Trophoblast cell (in vitro differentiated cells and primary cell): ENCODE data around the gene PPP1R3F. TPM values are rescaled to one million over a fixed set of nuclear protein-coding genes. Genes with fewer than 3 reads are reported as not detected.

ENCODE experiments used
- DNase-seq, 2 donors: peaks; one replicate each; pipeline ENCODE4 v3.0.0-alpha.2; 2016
- H2AFZ ChIP-seq: 2 replicates; pipeline ENCODE4 v1.6.1; 2013; ENCODE audit warnings: low read length, moderate library complexity, mild to moderate bottlenecking; ENCODE audit not compliant: insufficient read depth, poor library complexity
- H2AK5ac ChIP-seq: 2 replicates; pipeline ENCODE4 v1.6.1; 2013; ENCODE audit warnings: mild to moderate bottlenecking, low read length
- H2BK120ac ChIP-seq: 2 replicates; pipeline ENCODE4 v1.6.1; 2013; ENCODE audit warnings: low read length, mild to moderate bottlenecking, moderate library complexity; ENCODE audit not compliant: insufficient read depth, poor library complexity
- H2BK12ac ChIP-seq: 2 replicates; pipeline ENCODE4 v1.6.1; 2013; ENCODE audit warnings: mild to moderate bottlenecking, low read length, moderate library complexity
- H2BK5ac ChIP-seq: 2 replicates; pipeline ENCODE4 v1.6.1; 2013; ENCODE audit warnings: low read length, low read depth, moderate library complexity, mild to moderate bottlenecking; ENCODE audit not compliant: poor library complexity
- H3K14ac ChIP-seq: 2 replicates; pipeline ENCODE4 v1.6.1; 2013; ENCODE audit warnings: mild to moderate bottlenecking, low read length
- H3K18ac ChIP-seq: 2 replicates; pipeline ENCODE4 v1.6.1; 2013; ENCODE audit warnings: mild to moderate bottlenecking, low read length
- H3K23ac ChIP-seq: 2 replicates; pipeline ENCODE4 v1.6.1; 2013; ENCODE audit warnings: low read length
- H3K27ac ChIP-seq: 2 replicates; pipeline ENCODE4 v1.5.1; 2013; ENCODE audit warnings: low read depth, mild to moderate bottlenecking, inconsistent platforms, low read length, moderate library complexity
- H3K27me3 ChIP-seq: 2 replicates; pipeline ENCODE4 v1.6.1; 2013; ENCODE audit warnings: inconsistent platforms, mild to moderate bottlenecking, low read length, moderate library complexity; ENCODE audit not compliant: insufficient read depth
- H3K36me3 ChIP-seq, 2 experiments: 1 replicate in 1 of 2; 2 replicates in 1 of 2; pipeline ENCODE4 v1.6.1; 2013; ENCODE audit warnings: low read length in 2 of 2, mild to moderate bottlenecking in 2 of 2, moderate library complexity in 1 of 2; ENCODE audit not compliant: insufficient read depth in 2 of 2, control insufficient read depth in 1 of 2
- H3K4ac ChIP-seq: 2 replicates; pipeline ENCODE4 v1.6.1; 2013; ENCODE audit warnings: low read depth, mild to moderate bottlenecking, low read length, moderate library complexity
- H3K4me1 ChIP-seq, 2 experiments: 1 replicate in 1 of 2; 2 replicates in 1 of 2; pipeline ENCODE4 v1.6.1; 2013; ENCODE audit warnings: low read length in 2 of 2, mild to moderate bottlenecking in 2 of 2, moderate library complexity in 1 of 2; ENCODE audit not compliant: insufficient read depth in 2 of 2, control insufficient read depth in 1 of 2
- H3K4me2 ChIP-seq: 2 replicates; pipeline ENCODE4 v1.6.1; 2013; ENCODE audit warnings: inconsistent platforms, mild to moderate bottlenecking, low read length, moderate library complexity
- H3K4me3 ChIP-seq: 2 replicates; pipeline ENCODE4 v1.5.1; 2013; ENCODE audit warnings: mild to moderate bottlenecking, low read depth, low read length, inconsistent platforms
- H3K79me1 ChIP-seq: one replicate; pipeline ENCODE4 v1.6.1; 2013; ENCODE audit warnings: low read length
- H3K79me2 ChIP-seq: 2 replicates; pipeline ENCODE4 v1.6.1; 2013; ENCODE audit warnings: low read length, mild to moderate bottlenecking; ENCODE audit not compliant: control insufficient read depth, insufficient read depth, poor library complexity
- H3K9ac ChIP-seq: 2 replicates; pipeline ENCODE4 v1.6.1; 2013; ENCODE audit warnings: mild to moderate bottlenecking, low read length
- H3K9me3 ChIP-seq: 2 replicates; pipeline ENCODE4 v1.6.1; 2013; ENCODE audit warnings: low read depth, mild to moderate bottlenecking, control low read depth, inconsistent platforms, low read length; ENCODE audit not compliant: insufficient read depth
- H4K12ac ChIP-seq: 2 replicates; pipeline ENCODE4 v1.6.1; 2013; ENCODE audit warnings: low read depth, mild to moderate bottlenecking, low read length, moderate library complexity
- H4K8ac ChIP-seq: 2 replicates; pipeline ENCODE4 v1.6.1; 2013; ENCODE audit warnings: low read depth, mild to moderate bottlenecking, low read length, moderate library complexity
- H4K91ac ChIP-seq: one replicate; pipeline ENCODE4 v1.6.1; 2013; ENCODE audit warnings: low read depth, mild to moderate bottlenecking, low read length, moderate library complexity
- WGBS: extraction: QIAGEN DNeasy Blood & Tissue Kit; methylation state at CpG from one replicate; pipeline ENCODE4 v1.1.7; 2013; ENCODE audit warnings: missing lambda C conversion rate; ENCODE audit not compliant: insufficient read length, insufficient coverage; ENCODE audit errors: extremely low coverage; 5-methylcytosine and 5-hydroxymethylcytosine counted together
- polyA plus RNA-seq: library from polyadenylated mRNA; stranded (reverse); fragments of 200-250 nt; gene quantifications from 2 replicates; pipeline ENCODE4 v1.2.3, GENCODE V29; 2013

Gene PPP1R3F, protein sequence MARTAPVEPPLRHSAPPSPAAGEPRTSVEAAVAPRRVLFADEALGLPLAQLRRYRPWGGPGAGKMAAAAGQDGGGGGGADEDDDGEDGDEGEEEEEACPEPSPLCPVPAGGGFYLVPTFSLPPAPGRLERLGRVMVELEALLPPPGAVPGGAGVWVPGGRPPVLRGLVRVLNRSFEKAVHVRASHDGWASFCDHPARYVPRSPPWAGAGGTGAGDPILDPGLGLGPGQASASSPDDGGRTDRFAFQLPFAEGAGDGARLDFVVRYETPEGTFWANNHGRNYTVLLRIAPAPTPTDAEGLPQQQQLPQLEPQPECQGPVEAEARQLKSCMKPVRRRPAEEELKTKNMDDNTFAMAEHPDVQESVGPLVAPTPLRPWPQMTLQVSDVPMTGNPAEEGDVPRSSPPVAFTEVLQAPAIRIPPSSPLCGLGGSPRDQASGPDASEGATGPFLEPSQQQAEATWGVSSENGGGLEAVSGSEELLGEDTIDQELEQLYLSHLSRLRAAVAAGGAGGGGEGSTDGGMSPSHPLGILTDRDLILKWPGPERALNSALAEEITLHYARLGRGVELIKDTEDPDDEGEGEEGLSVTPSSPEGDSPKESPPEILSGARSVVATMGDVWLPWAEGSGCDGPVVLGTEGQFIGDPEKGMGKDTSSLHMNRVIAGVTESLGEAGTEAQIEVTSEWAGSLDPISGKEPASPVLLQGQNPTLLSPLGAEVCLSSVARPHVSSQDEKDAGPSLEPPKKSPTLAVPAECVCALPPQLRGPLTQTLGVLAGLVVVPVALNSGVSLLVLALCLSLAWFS
- 2.7 and 2.9 TPM in 2 replicates for polyA plus RNA-seq

DNA sequence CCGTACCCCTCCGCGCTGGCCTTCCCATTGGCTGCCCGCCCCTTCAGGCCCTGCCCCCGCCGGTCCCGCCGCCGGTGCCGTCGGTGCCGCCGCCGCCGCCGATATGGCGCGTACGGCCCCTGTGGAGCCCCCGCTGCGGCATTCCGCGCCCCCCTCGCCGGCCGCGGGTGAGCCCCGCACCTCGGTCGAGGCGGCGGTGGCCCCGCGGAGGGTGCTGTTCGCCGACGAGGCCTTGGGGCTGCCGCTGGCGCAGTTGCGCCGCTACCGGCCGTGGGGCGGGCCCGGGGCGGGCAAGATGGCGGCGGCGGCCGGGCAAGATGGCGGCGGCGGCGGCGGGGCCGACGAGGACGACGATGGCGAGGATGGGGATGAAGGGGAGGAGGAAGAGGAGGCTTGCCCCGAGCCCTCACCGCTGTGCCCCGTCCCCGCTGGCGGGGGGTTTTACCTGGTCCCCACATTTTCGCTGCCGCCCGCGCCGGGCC lies at the start of gene PPP1R3F:
TSS of gene PPP1R3F (plus strand) at position 27 of the 482 bp plus-strand sequence. CDS start at position 104, 77 bp downstream.
- DNase-seq: no peak
- WGBS: no CpG with 5 or more reads among the region's 70 CpGs
- Histone ChIP-seq H3K79me1 (peaks cover 14% of the 10 kb centered on the region), H4K91ac (peak within 1 kb of the TSS; percentile 94), H2BK5ac (peak within 1 kb of the TSS; percentile 96), H3K4me1 (peaks cover 13 to 17% of the 10 kb centered on the region in 2 experiments), H2BK120ac (peak within 1 kb of the TSS; percentile 91), H4K12ac (peak within 1 kb of the TSS; percentile 88), H3K18ac (peak within 1 kb of the TSS; percentile 89), H3K27me3 (no peaks in the 10 kb centered on the region), H3K27ac (peak within 1 kb of the TSS; percentile 96), H3K4ac (peak within 1 kb of the TSS; percentile 83), H3K79me2 (peaks cover 10% of the 10 kb centered on the region), H3K36me3 (peaks cover 0 to 2% of the 10 kb centered on the region in 2 experiments), H2AFZ (peak within 1 kb of the TSS; percentile 93), H3K9ac (peak within 1 kb of the TSS; percentile 92), H3K23ac (no peak within 1 kb of the TSS), H2BK12ac (no peak within 1 kb of the TSS), H3K9me3 (no peaks in the 10 kb centered on the region), H3K14ac (peak within 1 kb of the TSS; percentile 91), H2AK5ac (peak within 1 kb of the TSS; percentile 42), H3K4me3 (peak within 1 kb of the TSS; percentile 89), H4K8ac (peak within 1 kb of the TSS; percentile 97), H3K4me2 (peak within 1 kb of the TSS; percentile 87)

DNA sequence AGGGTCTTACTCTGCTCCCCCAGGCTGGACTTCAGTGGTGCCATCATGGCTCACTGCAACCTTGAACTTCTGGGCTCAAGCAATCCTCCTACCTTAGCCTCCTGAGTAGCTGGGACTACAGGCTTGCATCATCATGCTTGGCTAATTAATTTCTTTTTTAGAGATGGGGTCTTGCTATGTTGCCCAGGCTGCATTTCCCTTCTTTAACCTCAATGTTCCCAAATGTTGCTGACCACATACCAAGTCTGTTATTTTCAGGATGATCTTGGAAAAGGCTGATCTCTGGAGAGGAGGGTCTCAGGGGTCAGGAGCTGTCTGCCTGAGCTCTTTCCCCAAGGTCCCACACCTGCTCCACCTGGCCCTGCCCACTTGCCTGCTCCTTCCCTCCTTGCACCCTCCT lies 49.5 kb upstream of the PPP1R3F start:
- no peak overlapping the region for H4K12ac ChIP-seq

GRCh38 chrX:49221868-49222267 lies 47.7 kb upstream of the PPP1R3F start:
- no peak overlapping the region for H2BK120ac ChIP-seq
- no CpG with 5 or more reads among the region's 2 CpGs for WGBS
- H3K14ac ChIP-seq: no peak overlapping the region
- no peak overlapping the region for H2AFZ ChIP-seq
- H3K23ac ChIP-seq: no peak overlapping the region
- H2AK5ac ChIP-seq: no peak overlapping the region
- H3K4me1 ChIP-seq: no peaks in the 10 kb centered on the region
- no peak overlapping the region for H3K4me2 ChIP-seq
- no peaks in the 10 kb centered on the region for H3K27me3 ChIP-seq
- no peak overlapping the region for H4K8ac ChIP-seq
- H3K9me3 ChIP-seq: no peaks in the 10 kb centered on the region
- H3K4ac ChIP-seq: no peak overlapping the region
- no peak overlapping the region for H3K4me3 ChIP-seq
- no peak overlapping the region for H2BK5ac ChIP-seq
- H2BK12ac ChIP-seq: no peak overlapping the region
- H4K12ac ChIP-seq: no peak overlapping the region
- no peaks in the 10 kb centered on the region for H3K36me3 ChIP-seq
- no peak overlapping the region for H3K27ac ChIP-seq
- H4K91ac ChIP-seq: no peak overlapping the region
- H3K79me1 ChIP-seq: no peaks in the 10 kb centered on the region
- no peak overlapping the region for H3K18ac ChIP-seq
- no peak overlapping the region for H3K9ac ChIP-seq
- no peaks in the 10 kb centered on the region for H3K79me2 ChIP-seq
- DNase-seq: no peak

More for the DNA sequence above, 49.5 kb upstream of the PPP1R3F start:
- Histone ChIP-seq H3K4me3 (no peak overlapping the region), H3K9ac (no peak overlapping the region), H2AFZ (no peak overlapping the region), H3K9me3 (no peaks in the 10 kb centered on the region), H3K4ac (no peak overlapping the region), H3K14ac (no peak overlapping the region), H3K27me3 (no peaks in the 10 kb centered on the region), H3K79me1 (no peaks in the 10 kb centered on the region), H3K18ac (no peak overlapping the region), H3K79me2 (no peaks in the 10 kb centered on the region), H3K4me1 (no peaks in the 10 kb centered on the region), H2BK5ac (no peak overlapping the region), H3K4me2 (no peak overlapping the region), H4K91ac (no peak overlapping the region), H4K8ac (no peak overlapping the region), H2BK12ac (no peak overlapping the region), H3K23ac (no peak overlapping the region), H2BK120ac (no peak overlapping the region), H3K36me3 (no peaks in the 10 kb centered on the region), H2AK5ac (no peak overlapping the region), H3K27ac (no peak overlapping the region)
- no peak for DNase-seq

DNA sequence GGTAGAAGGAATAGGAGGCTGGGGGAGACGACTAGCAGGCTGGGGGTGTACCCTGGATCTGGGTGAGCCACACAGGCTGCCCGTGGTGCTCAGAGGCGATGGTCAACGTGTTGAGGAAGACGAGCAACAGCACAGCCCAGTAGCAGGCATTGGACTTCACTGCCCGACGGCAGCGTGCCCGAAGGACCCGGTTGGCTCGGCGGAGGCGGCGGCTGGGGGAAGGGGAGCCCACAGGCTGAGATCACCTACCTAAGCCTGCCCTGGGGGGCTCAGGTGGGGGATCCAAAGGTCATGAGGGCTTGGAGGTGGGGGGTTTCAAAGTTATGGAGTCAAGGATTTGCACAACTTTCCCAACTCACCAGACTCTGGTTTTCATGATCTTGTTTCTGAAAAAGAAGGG lies 43.7 kb upstream of the PPP1R3F start:
- Histone ChIP-seq H3K4ac (no peak overlapping the region), H3K27ac (no peak overlapping the region), H2BK5ac (no peak overlapping the region), H3K23ac (no peak overlapping the region), H3K9ac (no peak overlapping the region), H3K4me3 (no peak overlapping the region), H3K79me1 (no peaks in the 10 kb centered on the region), H3K36me3 (no peaks in the 10 kb centered on the region), H3K79me2 (no peaks in the 10 kb centered on the region), H2AFZ (no peak overlapping the region), H3K4me1 (peaks cover 2 to 3% of the 10 kb centered on the region in 2 experiments), H3K27me3 (no peaks in the 10 kb centered on the region), H4K91ac (no peak overlapping the region), H4K8ac (no peak overlapping the region), H2AK5ac (no peak overlapping the region), H4K12ac (no peak overlapping the region), H2BK120ac (no peak overlapping the region), H3K14ac (no peak overlapping the region), H3K4me2 (no peak overlapping the region), H2BK12ac (no peak overlapping the region), H3K18ac (no peak overlapping the region), H3K9me3 (no peaks in the 10 kb centered on the region)
- WGBS: no CpG with 5 or more reads among the region's 14 CpGs
- DNase-seq: no peak
